Measurements from ENCODE around the gene PSORS1C2. TPM values are rescaled to one million over a fixed set of nuclear protein-coding genes. Genes with fewer than 3 reads are reported as not detected.
"Not testable (repeated sequence)": the region's sequence is repeated elsewhere in the genome, so short reads cannot be mapped to it uniquely, and the experiment has no call there.

PSORS1C2 gene
- total RNA-seq, 2 experiments from 2014 or later: not detected

DNA sequence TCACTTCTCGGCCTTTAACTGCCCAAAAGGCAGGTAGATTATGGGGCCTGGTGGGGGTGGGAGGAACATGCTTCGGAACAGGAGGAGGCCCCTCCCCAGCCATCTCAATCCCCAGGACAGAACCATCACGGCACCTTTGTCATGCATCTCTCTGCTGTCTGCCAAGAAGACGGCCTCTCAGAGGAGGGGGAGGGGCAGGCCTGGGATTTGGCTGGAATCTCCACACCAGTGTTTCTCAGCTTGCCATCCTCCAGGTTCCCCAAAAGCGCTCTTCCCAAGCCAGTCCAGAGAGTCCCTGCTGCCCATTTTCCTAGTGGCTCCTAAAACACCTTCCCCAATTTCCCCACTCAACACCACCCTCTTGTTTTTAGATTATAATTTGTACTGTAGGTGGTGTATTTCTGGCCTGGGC is 34.1 kb upstream of the PSORS1C2 start:
- ATAC-seq (ENCODE audit: low read depth): no peak
- POLR2A ChIA-PET: no interaction called here
- H3K27ac Mint-ChIP-seq: no peak overlapping the region
- H3K36me3 Mint-ChIP-seq: no peaks in the 10 kb centered on the region
- H3K4me1 Mint-ChIP-seq: peaks cover 6% of the 10 kb centered on the region
- H3K27me3 Mint-ChIP-seq: no peaks in the 10 kb centered on the region
- H3K4me3 Mint-ChIP-seq: no peak overlapping the region
- no peaks in the 10 kb centered on the region for H3K9me3 Mint-ChIP-seq
- no peak for DNase-seq

DNA sequence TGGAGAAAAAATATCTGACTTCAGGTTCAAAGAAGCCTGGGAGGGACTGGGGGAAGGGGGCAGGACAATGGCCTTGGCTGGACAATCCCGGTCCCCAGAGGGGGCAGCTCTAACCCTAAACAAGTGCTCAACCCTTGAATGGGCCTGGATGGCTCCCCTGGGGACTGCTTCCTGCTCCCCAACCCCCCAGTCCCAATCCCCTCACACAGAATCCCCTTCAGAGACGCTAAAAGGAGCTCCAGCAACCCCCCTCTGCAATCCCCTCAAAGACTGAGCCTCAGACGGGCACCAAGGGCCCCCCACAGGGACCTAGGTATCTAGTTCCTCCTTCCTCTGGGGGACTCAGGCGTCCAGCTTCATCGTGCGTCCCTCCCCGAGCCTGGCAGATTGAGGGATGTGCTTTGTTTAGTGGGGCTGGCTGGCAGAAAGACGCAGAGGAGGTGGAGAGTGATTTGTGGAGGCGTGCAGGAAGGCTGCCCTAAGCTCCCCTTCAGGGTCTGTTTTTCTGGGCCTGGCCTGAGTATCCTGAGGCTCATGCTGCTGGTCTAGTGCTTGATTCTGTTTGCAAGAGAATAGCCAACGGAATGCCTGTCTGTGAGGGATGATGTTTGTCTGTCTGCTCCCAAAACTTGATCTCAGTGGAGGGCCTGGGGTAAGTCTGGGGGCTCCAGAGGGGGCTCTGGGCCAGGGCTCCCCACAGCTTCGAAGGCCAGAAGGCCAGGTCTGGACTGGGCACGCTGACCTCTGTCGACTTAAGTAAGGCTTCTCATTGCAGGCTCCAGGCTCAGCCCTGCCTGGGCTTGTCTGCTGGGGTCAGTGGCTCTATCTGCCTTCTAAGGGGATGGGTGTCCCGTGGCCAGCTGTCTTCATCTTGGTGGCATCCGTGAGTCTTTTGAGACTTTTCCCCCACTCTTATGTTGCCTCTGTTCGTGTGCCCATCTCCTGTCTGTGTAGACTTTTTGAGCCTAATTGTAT is 33.4 kb upstream of the PSORS1C2 start:
- ATAC-seq (ENCODE audit: low read depth) (no peak), DNase-seq (no peak)
- no peaks in the 10 kb centered on the region for H3K9me3 Mint-ChIP-seq
- no peak overlapping the region for H3K27ac Mint-ChIP-seq
- H3K27me3 Mint-ChIP-seq: no peaks in the 10 kb centered on the region
- POLR2A ChIA-PET: no interaction called here
- H3K36me3 Mint-ChIP-seq: no peaks in the 10 kb centered on the region
- no peak overlapping the region for H3K4me3 Mint-ChIP-seq
- peaks cover 5% of the 10 kb centered on the region for H3K4me1 Mint-ChIP-seq

DNA sequence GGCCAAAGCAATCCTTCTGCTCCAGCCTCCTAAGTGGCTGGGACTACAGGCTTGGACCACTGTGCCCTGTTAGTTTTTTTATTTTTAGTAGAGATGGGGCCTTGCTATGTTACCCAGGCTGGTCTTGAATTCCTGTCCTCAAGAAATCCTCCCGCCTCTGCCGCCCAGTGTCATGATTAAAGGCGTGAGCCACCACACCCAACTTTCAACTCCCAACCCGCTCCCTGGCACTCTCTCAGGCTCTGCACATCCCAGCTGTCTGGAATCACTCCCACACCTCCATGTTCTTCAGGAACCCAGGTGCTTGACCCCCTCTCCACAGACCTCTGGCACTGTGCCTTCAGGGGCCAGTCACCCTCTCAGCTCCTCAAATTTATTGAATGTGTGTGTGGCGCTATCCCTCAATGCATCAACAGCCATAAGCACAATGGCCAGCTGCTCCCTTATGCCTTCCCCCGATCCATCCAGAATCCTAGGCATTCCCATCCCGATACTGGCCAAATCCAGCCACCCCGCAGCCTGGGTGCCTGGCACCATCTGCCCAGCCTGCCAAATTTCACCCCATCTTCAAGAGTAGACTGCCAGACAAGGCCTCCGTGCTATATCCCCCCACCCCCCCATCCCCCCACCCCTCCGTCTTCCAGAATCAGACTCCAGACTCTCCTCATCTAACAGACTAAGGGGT is 32.3 kb upstream of the PSORS1C2 start:
- H3K9me3 Mint-ChIP-seq: no peaks in the 10 kb centered on the region
- H3K4me3 Mint-ChIP-seq: no peak overlapping the region
- POLR2A ChIA-PET: no interaction called here
- no peak for ATAC-seq (ENCODE audit: low read depth)
- H3K4me1 Mint-ChIP-seq: peaks cover 5% of the 10 kb centered on the region
- no peaks in the 10 kb centered on the region for H3K36me3 Mint-ChIP-seq
- no peaks in the 10 kb centered on the region for H3K27me3 Mint-ChIP-seq
- no peak overlapping the region for H3K27ac Mint-ChIP-seq
- no peak for DNase-seq

DNA sequence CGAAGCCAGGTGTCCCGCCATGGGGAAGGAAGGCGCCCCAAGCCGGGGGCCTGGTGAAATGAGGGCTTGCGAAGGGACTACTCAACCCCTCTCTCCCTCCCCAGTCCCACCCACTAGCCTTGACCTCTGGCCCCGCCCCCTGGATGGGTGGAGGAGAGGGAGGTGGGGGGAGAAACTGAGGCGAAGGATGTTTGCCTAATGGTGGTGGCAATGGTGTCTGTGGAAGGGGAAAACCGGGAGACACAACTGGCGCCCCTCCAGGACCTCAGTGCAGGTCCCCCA is 31.7 kb upstream of the PSORS1C2 start, which contains the start of gene POU5F1:
Gene POU5F1 (minus strand): TSS at position 83 of the 282 bp plus-strand sequence. CDS start 62 bp downstream, at position 21.
- no peaks in the 10 kb centered on the region for H3K9me3 Mint-ChIP-seq
- DNase-seq (no peak), ATAC-seq (ENCODE audit: low read depth) (no peak)
- no peak within 1 kb of the TSS for H3K27ac Mint-ChIP-seq
- H3K4me3 Mint-ChIP-seq: no peak within 1 kb of the TSS
- no peaks in the 10 kb centered on the region for H3K27me3 Mint-ChIP-seq
- POLR2A ChIA-PET: no interaction called here
- no peaks in the 10 kb centered on the region for H3K4me1 Mint-ChIP-seq
- no peaks in the 10 kb centered on the region for H3K36me3 Mint-ChIP-seq

DNA sequence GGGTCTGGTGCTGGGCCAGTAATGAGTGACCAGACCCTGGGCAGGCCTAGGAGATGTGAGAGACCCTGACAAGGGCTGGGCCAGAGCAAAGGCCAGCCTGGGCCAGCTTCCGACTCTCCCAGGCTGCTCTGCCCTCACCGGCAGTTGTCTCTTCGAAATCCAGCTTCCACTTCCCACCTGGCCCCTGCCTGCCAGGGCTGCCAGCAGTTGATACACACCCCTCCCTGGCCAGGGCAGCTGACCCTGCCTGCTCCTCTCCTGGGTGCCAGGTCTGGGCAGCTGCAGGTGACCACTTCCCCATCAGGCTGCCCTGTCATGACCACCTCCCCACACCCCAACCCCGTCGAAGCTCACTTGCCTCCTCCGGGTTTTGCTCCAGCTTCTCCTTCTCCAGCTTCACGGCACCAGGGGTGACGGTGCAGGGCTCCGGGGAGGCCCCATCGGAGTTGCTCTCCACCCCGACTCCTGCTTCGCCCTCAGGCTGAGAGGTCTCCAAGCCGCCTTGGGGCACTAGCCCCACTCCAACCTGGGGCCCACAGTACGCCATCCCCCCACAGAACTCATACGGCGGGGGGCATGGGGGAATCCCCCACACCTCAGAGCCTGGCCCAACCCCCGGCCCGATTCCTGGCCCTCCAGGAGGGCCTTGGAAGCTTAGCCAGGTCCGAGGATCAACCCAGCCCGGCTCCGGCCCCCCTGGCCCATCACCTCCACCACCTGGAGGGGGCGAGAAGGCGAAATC is 31.2 kb upstream of the PSORS1C2 start:
- H3K9me3 Mint-ChIP-seq; H3K4me3 Mint-ChIP-seq; DNase-seq; H3K4me1 Mint-ChIP-seq; H3K27ac Mint-ChIP-seq; ATAC-seq (ENCODE audit: low read depth); H3K36me3 Mint-ChIP-seq; H3K27me3 Mint-ChIP-seq: not testable (repeated sequence)
- POLR2A ChIA-PET: interaction anchor here (1.3 kb wide), 1 partner anchor 11 kb away, joined by 4 read pairs; no protein-coding TSS in a partner anchor

DNA sequence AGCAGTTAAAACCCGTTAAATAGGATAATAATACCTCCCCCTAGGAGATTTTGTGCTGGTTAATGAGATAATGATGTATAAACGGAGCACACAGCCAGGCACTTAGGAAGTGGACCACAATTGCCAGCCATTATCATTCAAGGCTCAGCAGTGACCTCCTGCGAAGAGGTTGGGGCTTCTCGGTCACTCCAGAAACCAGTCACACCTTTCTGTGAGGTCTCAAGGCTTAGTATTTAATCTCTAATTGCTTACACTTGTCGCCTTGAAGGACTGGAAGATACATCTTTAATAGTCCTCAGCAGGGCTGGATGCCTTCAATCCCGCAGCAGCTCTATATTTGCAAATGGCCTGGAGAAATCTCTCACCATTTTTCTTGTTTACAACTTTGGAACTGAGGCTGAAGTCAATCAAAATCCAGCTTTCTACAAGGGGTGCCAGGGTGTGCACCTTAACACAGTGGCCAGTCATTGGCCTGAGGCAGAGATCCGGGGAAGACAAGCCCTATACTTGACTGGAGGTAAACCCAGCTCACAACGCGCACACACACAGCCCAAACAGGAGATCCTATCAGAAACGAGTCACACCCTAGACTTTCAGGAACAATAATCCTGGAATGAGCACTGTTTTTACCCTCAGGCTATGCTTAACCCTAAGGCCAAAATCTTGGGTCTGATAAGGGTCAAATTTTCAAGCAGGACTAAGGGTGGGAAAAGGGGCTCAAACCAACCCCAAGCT is 30.4 kb upstream of the PSORS1C2 start:
- no peaks in the 10 kb centered on the region for H3K9me3 Mint-ChIP-seq
- no peak for ATAC-seq (ENCODE audit: low read depth)
- no peaks in the 10 kb centered on the region for H3K27me3 Mint-ChIP-seq
- H3K27ac Mint-ChIP-seq: no peak overlapping the region
- no peaks in the 10 kb centered on the region for H3K4me1 Mint-ChIP-seq
- no peak for DNase-seq
- no peaks in the 10 kb centered on the region for H3K36me3 Mint-ChIP-seq
- no peak overlapping the region for H3K4me3 Mint-ChIP-seq
- POLR2A ChIA-PET: interaction anchor here (1.3 kb wide), 1 partner anchor 10 kb away, joined by 4 read pairs; no protein-coding TSS in a partner anchor

DNA sequence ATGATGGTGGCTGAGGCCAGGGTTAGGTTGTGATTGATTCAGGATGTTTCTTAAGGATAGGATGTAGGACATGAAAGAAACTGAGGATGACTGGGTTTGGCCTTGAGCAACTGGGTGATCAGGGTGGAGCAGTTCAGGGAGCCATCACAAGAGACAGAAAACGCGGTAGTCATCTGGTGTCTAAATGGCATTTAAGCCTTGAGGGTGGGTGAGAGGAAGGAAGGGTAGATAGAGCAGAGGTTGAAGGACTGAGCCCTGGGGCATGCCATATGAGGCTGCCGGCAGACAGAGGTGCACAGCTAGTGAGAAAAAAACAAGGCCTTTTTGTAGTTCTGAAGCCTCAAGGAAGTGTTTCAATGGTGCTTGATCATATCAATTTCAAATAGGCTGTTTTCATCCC is 29.7 kb upstream of the PSORS1C2 start:
- no peak overlapping the region for H3K27ac Mint-ChIP-seq
- DNase-seq: no peak
- no peaks in the 10 kb centered on the region for H3K27me3 Mint-ChIP-seq
- no peaks in the 10 kb centered on the region for H3K9me3 Mint-ChIP-seq
- no peak for ATAC-seq (ENCODE audit: low read depth)
- H3K36me3 Mint-ChIP-seq: no peaks in the 10 kb centered on the region
- H3K4me3 Mint-ChIP-seq: no peak overlapping the region
- H3K4me1 Mint-ChIP-seq: no peaks in the 10 kb centered on the region
- POLR2A ChIA-PET: no interaction called here

DNA sequence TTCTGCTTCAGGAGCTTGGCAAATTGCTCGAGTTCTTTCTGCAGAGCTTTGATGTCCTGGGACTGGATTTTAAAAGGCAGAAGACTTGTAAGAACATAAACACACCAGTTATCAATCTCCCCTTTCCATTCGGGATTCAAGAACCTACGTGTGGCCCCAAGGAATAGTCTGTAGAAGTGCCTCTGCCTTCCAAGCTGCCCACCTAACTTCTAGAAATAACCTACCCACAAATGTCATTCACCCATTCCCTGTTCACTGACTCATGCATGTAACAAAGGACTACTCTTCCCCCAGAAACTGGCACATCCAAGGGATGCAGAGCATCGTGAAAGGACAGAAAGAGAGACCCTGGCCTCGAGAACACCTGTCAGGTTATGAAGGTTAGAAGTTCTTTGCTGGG is 27.1 kb upstream of the PSORS1C2 start:
- Mint-ChIP-seq H3K4me3 (no peak overlapping the region), H3K4me1 (peaks cover 14% of the 10 kb centered on the region), H3K27me3 (no peaks in the 10 kb centered on the region), H3K36me3 (peaks cover 10% of the 10 kb centered on the region), H3K9me3 (no peaks in the 10 kb centered on the region), H3K27ac (no peak overlapping the region)
- DNase-seq (no peak), ATAC-seq (ENCODE audit: low read depth) (no peak)
- POLR2A ChIA-PET: interaction anchor here (1.1 kb wide), 1 partner anchor 8 kb away, joined by 3 read pairs; the partner anchor contains the start of genes CCHCR1 and TCF19

DNA sequence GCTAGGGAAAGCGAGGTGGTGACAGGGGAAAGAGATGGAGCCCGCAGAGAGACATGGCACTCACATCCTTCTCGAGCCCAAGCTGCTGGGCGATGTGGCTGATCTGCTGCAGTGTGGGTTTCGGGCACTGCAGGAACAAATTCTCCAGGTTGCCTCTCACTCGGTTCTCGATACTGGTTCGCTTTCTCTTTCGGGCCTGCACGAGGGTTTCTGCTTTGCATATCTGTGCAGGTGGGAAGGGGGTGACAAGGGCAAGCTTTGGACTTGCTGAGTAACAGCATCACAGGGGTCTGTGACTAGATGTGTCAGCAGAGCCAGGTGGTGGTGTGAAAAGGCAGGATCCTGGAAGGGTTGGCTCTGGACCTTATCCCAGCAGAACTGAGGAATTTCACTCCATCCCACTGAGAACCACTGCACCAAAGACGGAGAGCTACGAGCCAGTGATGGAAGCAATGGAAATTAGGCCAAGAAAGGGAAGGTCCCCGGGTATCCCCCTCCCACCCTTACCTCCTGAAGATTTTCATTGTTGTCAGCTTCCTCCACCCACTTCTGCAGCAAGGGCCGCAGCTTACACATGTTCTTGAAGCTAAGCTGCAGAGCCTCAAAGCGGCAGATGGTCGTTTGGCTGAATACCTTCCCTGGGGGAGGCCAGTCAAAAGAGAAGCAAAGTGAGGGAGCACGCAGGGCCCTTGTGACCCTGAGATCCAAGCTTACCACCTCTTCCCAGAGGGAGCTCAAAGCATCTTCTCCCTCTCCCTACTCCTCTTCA is 26.4 kb upstream of the PSORS1C2 start:
- H3K36me3 Mint-ChIP-seq; H3K27me3 Mint-ChIP-seq; H3K27ac Mint-ChIP-seq; H3K4me3 Mint-ChIP-seq; DNase-seq; ATAC-seq (ENCODE audit: low read depth); H3K9me3 Mint-ChIP-seq: not testable (repeated sequence)
- POLR2A ChIA-PET: interaction anchor here (0.6 kb wide), 1 partner anchor 21 kb away, joined by 4 read pairs; no protein-coding TSS in a partner anchor
- peaks cover 17% of the 10 kb centered on the region for H3K4me1 Mint-ChIP-seq

DNA sequence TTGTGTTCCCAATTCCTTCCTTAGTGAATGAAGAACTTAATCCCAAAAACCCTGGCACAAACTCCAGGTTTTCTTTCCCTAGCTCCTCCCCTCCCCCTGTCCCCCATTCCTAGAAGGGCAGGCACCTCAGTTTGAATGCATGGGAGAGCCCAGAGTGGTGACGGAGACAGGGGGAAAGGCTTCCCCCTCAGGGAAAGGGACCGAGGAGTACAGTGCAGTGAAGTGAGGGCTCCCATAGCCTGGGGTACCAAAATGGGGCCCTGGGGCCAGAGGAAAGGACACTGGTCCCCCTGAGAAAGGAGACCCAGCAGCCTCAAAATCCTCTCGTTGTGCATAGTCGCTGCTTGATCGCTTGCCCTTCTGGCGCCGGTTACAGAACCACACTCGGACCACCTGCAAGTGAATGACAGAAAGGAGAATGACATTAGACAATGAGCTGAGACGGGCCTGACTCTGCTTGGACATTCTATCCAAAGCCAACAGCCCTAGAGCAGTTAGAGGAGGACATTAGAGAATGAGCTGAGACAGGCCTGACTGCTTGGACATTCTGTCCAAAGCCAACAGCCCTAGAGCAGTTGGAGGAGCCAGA is 25.7 kb upstream of the PSORS1C2 start:
- H3K9me3 Mint-ChIP-seq; H3K27ac Mint-ChIP-seq; ATAC-seq (ENCODE audit: low read depth); POLR2A ChIA-PET; DNase-seq; H3K4me3 Mint-ChIP-seq; H3K27me3 Mint-ChIP-seq: not testable (repeated sequence)
- H3K4me1 Mint-ChIP-seq: peaks cover 23% of the 10 kb centered on the region
- H3K36me3 Mint-ChIP-seq: peaks cover 15% of the 10 kb centered on the region

DNA sequence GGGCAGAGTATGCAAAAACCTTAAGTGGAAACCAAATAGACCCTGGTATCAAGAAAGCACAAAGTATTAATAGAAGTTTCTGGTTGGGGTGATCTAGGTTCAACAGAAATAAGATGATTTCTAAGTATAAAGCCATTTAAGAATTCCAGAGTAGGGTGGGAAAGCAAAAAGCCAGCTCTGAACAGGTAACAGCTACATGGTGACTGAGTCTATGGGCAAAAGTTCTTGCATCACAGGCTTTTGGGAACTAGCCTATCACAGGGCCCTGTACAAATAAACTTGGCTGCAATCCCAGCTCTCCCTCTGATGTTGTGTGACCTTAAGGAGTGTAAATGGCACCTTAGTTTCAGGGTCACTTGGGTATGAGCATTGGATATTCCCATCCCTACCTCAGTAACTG is 25.1 kb upstream of the PSORS1C2 start:
- Mint-ChIP-seq H3K36me3 (peaks cover 16% of the 10 kb centered on the region), H3K27ac (no peak overlapping the region), H3K4me1 (peaks cover 23% of the 10 kb centered on the region), H3K4me3 (no peak overlapping the region), H3K9me3 (no peaks in the 10 kb centered on the region), H3K27me3 (no peaks in the 10 kb centered on the region)
- DNase-seq (no peak), ATAC-seq (ENCODE audit: low read depth) (no peak)
- POLR2A ChIA-PET: no interaction called here
